HG03442 (cell line): ENCODE results near the gene PAXIP1.

Experiments used
- ATAC-seq: cut with Tn5 transposase; IDR thresholded peaks from one replicate; pipeline ENCODE4 v1.9.1; 2021; ENCODE audit warnings: mild to moderate bottlenecking, moderate library complexity; ENCODE audit not compliant: unreplicated experiment

The PAXIP1 gene

GRCh38 chr7:154996101-154996500 is 6.8 kb downstream of the PAXIP1 start:
- no peak for ATAC-seq

DNA sequence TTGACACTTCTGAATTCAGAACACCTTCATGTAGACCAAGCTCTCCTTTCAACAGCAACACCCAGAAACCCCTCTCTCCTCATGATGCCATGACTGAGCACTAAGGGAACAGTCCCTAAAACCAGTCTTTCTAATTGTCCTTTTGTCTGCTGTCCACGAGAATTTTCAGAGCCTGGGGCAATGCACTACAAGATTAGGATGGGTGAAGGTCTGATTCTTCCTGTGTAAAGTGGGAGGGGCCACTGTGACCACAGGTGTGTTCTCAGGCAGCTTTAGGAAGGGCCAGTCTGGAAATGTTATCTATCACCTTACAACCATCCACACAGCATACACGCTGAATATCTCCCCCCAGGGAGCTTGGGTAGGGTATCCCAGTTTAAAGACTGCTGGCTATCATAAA is 7.9 kb downstream of the PAXIP1 start:
- ATAC-seq: no peak

- no peak for ATAC-seq
Observed at GRCh38 chr7:154990964-154991540, 11.9 kb downstream of the PAXIP1 start.

DNA sequence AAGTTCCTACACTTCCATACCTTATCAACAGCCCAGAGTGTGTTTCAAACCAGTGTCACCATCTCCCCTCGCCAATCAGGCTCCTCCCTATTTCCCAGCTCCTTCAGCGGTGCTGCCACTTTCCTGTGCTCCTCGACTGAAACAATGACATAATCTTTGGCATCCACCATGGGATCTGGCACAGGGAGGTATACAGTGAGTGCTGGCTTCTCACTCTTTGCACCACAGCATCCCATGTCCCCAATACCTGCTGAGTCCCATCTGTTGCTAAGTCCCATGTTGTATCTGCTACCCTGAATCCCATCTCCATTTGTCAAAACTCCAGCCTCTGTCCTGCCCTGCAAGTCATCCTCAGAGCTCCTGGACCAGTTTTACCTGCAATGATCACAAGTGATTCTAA is 15.4 kb downstream of the PAXIP1 start:
- no peak for ATAC-seq

DNA sequence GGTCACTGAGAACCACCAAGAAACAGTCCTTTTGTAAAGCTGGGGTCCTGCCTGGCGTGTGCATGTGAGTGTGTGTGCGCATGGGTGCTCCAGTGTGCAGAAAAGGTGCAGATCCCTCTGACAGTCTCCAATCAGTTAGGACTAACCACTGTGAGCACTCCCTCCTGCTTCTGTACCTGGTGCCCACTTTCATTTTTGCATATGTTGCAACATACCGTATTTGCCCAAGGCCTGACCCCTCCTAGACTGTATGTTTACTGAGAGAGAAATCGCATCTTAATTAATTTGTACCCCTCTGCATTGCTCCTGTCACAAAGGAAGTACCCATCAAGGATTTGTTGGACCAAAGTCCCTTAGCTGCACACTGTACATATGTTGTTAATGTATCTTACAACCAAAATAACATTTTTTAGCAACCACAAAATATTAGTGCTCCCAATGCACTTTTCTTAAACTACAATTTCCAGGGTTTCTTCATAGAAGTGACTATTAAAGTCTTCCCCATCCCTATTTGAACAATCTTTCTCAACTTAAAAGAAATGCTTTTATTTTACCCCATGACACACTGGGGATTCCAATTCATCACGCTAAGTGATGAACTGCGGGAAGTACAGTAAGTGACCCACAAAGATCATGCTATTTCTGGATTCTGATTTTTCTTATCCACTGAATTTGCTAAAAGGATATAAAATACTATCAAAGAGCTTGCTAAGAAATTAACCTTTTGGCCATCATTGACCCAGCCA is 16.6 kb downstream of the PAXIP1 start:
- no peak for ATAC-seq

DNA sequence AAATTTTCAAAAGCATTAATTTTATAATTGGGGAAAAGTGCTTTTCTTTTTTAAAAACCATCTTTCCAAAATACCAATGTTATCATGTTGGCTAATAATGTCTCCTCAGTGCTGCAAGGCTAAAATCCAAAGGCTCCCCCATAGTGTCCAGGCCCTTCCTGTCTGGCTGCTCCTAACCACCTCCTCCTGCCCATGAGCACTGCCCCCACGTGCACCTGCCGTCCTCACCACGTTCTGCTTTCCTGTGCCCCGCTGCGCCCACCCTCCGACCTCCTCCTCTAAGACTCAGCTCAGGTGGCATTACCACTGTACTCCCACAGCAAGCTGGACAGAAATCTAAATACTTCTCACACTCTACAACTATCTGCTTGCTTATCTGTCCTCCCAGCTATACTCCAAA is 17.7 kb downstream of the PAXIP1 start:
- no peak for ATAC-seq

DNA sequence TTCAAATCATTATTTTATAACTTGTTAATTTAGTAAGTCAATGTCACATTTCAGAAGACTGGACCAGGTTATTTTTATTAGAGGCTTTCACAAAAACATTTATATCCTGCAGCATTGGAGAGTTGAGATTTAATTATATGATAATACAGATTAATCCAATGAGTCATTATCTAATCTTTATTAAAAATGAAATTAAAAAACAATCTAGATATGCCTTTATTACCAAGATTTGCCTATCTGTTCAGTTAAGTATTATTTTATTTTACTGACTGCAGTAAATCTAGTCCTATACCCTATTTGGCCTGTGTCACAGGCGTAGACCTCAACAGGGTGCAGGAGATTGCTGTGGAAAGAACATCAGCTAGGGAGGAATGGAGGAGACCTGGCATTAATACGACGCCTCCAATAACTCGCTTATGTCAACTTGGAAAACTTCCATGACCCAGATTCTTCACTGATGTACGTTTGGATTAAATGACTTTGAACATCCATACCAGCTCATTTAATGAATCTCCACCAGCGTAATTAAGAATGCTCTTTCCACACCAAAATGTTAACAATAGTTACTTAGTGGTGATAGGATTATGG is 18.2 kb downstream of the PAXIP1 start:
- no peak for ATAC-seq

DNA sequence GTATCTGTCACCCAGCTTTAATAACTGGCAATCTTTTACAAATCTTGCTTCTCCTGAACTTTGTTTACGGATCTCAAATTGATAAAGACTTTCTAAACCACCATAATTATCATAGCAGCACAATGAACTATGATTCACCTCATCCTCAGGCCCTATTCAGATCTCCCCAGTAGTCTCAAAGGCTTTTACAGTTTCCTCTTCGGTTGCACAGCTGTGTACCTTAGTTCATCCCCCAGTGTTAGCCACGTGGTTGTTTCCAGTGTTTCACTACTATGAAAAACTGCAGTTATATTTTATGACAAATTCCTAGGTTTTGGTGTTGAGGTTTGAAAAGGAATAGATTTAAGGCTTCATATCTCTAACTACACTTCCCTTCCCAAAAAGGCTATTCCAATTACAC is 24.9 kb downstream of the PAXIP1 start:
- no peak for ATAC-seq

- no peak for ATAC-seq
Observed at GRCh38 chr7:154977250-154977649, 25.7 kb downstream of the PAXIP1 start.

DNA sequence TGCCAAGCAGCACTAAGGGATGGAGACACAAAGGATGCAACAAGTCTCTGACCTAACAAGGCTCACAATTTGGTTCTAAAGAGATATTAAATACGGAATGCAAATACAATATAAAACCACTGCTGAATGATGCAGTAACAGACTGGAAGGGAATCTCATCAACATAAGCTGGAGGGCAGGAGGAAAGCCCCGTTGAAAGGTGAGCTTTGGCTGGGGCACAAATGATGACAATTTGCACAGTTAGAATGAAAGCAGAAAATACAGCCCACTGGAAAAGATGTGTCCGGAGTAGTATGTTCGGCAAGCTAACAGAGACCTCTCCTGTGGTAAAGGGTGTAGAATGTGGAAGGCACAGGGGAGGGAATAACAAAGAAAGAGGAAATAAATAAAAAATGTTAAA is 26.1 kb downstream of the PAXIP1 start:
- ATAC-seq: no peak

DNA sequence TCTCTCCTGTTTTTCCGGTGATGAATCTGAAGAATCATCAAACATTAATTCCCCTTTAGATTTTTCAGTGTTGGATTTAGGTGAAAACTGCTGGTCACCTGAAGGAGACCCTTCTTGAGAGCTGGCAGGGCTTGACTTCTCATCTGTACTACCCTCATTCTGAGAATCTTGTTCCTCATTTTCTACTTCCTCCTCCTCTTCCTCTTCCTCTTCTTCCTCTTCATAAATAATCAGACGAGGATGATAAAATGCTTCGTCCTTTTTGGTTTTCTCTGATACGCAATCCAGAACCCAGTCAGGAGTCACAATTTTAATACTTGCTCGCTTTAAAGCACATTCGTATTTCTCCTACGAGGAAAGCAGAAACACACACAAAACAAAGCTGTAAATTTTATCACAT is 26.9 kb downstream of the PAXIP1 start:
- no peak for ATAC-seq

GRCh38 chr7:154973381-154973780 is 29.5 kb downstream of the PAXIP1 start:
- ATAC-seq: no peak

GRCh38 chr7:154968336-154969001 is 34.5 kb downstream of the PAXIP1 start:
- no peak for ATAC-seq

- no peak for ATAC-seq
Observed at GRCh38 chr7:154967401-154967955, 35.4 kb downstream of the PAXIP1 start.

GRCh38 chr7:154965014-154965413 is 37.9 kb downstream of the PAXIP1 start:
- no peak for ATAC-seq

DNA sequence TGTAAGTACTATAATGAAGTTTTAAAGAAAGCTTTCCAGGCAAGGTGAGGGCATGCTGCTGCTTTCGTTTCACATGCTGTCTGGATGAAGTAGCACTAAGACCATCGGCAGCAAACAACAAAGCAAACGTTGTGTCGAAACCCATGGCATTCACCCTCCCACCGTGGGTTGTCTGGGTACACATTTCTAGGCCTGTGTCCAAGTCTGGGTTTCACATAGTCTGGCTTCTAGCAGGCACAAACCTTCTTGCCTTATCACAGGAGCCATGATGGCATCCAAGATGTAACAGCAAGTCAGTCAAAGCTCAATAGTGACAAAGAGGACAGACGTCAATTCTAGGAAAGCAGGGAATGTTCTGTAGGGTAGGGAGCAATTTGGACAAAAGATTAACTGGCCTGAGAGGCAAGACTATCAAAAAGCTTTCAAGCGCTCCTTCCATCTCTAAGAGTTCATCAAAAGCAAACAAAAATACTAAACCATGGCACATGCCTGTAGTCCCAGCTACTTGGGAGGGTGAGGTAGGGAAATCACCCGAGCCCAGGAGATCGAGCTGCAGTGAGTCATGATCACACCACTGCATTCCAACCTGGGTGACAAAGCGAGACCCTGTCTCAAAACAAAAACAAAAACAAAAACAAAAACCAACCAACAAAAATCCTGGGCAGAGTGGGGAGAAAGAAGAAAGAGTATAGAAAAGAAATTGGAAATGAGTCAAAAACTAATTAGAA is 42.7 kb downstream of the PAXIP1 start:
- ATAC-seq: no peak

- ATAC-seq: no peak
Observed at GRCh38 chr7:154956427-154956826, 46.5 kb downstream of the PAXIP1 start.

GRCh38 chr7:154953006-154953684 is 49.8 kb downstream of the PAXIP1 start:
- peak; percentile 46 for ATAC-seq

DNA sequence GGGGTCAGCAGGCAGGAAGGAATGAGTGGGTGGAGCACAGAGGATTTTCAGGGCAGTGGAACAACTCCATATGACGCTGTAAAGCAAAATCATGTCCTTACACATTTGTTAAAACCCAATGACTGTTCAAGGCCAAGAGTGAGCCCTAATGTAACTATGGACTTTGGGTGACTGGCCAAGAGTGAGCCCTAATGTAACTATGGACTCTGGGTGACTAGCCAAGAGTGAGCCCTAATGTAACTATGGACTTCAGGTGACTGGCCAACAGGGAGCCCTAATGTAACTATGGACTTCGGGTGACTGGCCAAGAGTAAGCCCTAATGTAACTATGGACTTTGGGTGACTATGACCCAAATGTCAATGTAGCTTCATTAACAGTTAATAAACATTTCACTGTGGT is 52.0 kb downstream of the PAXIP1 start:
- no peak for ATAC-seq

GRCh38 chr7:154947604-154948003 is 55.3 kb downstream of the PAXIP1 start:
- ATAC-seq: no peak
